Fibroblast of lung (primary cell): ENCODE measurements around the gene POSTN.

Experiments used
- EZH2 ChIP-seq: IDR thresholded peaks from 2 replicates; pipeline ENCODE4 v1.5.1; 2012; ENCODE audit warnings: low read length, control low read depth, mild to moderate bottlenecking; ENCODE audit errors: missing control alignments
- TF ChIP-seq, protein P1 (sequence below), 2 donors: IDR thresholded peaks in 1 of 2; conservative IDR thresholded peaks in 1 of 2; 1 replicate in 1 of 2; 2 replicates in 1 of 2; pipeline ENCODE4 v1.5.1; 2011 to 2012; ENCODE audit warnings: low read length in 2 of 2, control low read depth in 1 of 2, inconsistent platforms in 1 of 2, low read depth in 1 of 2, mild to moderate bottlenecking in 1 of 2

DNA sequence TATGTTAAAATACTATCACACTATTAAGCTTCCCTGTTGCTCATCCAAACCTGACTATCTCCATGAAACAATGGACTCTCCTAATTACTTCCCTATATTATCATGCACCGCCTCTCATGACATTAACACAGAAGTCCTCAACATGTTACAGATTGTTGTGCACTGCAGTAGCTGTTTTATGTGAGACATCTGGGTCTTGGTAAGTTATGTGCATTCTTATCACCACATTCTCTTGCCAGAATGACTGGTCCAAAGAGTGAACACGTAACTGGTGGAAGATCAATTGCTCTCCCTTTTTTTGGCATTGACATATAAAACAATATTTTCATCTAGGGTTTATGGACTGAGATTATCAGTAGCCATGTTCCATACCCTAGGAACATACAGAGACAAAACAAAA, 59.4 kb downstream of the POSTN start:
- TF ChIP-seq, protein P1, sequence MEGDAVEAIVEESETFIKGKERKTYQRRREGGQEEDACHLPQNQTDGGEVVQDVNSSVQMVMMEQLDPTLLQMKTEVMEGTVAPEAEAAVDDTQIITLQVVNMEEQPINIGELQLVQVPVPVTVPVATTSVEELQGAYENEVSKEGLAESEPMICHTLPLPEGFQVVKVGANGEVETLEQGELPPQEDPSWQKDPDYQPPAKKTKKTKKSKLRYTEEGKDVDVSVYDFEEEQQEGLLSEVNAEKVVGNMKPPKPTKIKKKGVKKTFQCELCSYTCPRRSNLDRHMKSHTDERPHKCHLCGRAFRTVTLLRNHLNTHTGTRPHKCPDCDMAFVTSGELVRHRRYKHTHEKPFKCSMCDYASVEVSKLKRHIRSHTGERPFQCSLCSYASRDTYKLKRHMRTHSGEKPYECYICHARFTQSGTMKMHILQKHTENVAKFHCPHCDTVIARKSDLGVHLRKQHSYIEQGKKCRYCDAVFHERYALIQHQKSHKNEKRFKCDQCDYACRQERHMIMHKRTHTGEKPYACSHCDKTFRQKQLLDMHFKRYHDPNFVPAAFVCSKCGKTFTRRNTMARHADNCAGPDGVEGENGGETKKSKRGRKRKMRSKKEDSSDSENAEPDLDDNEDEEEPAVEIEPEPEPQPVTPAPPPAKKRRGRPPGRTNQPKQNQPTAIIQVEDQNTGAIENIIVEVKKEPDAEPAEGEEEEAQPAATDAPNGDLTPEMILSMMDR (conservative IDR thresholded peaks at IDR 0.05 in 1 of 2, IDR thresholded peaks at IDR 0.05 in 1 of 2; ENCODE audit: low read depth in 1 of 2, low read length in 2 of 2) = no peak
- no peak for TF ChIP-seq EZH2
